Effector memory CD4-positive, alpha-beta T cell (primary cell): ENCODE results near the gene RRP15.

Experiments used
- DNase-seq, 3 donors: peaks; one replicate each; pipeline ENCODE4 v3.0.0-alpha.2; 2020
- H3K27ac ChIP-seq: 2 replicates; pipeline ENCODE4 v1.7.0; 2013; ENCODE audit warnings: mild to moderate bottlenecking, low read length, moderate library complexity; ENCODE audit not compliant: insufficient read depth, poor library complexity, severe bottlenecking
- H3K27me3 ChIP-seq: replicated peaks from 2 replicates; pipeline ENCODE4 v1.7.0; 2013; ENCODE audit warnings: mild to moderate bottlenecking, low read length; ENCODE audit not compliant: insufficient read depth, control insufficient read depth, poor library complexity, severe bottlenecking
- H3K36me3 ChIP-seq: 2 replicates; pipeline ENCODE4 v1.7.0; 2013; ENCODE audit warnings: mild to moderate bottlenecking, low read length, moderate library complexity; ENCODE audit not compliant: control insufficient read depth, insufficient read depth
- H3K4me1 ChIP-seq: 2 replicates; pipeline ENCODE4 v1.7.0; 2013; ENCODE audit warnings: low read length, mild to moderate bottlenecking; ENCODE audit not compliant: control insufficient read depth, insufficient read depth, poor library complexity, severe bottlenecking
- H3K4me3 ChIP-seq: 2 replicates; pipeline ENCODE4 v1.7.0; 2013; ENCODE audit warnings: low read length, low read depth, mild to moderate bottlenecking; ENCODE audit not compliant: insufficient read depth, poor library complexity, severe bottlenecking
- H3K9me3 ChIP-seq: 2 replicates; pipeline ENCODE4 v1.7.0; 2013; ENCODE audit warnings: mild to moderate bottlenecking, low read length, moderate library complexity; ENCODE audit not compliant: control insufficient read depth

Gene RRP15

GRCh38 chr1:218383051-218383450, 98.0 kb downstream of the RRP15 start:
- no peak for DNase-seq
- H3K4me1 ChIP-seq = no peaks in the 10 kb centered on the region
- no peaks in the 10 kb centered on the region for H3K9me3 ChIP-seq
- no peaks in the 10 kb centered on the region for H3K36me3 ChIP-seq
- H3K27ac ChIP-seq = no peak overlapping the region
- H3K4me3 ChIP-seq = no peak overlapping the region
- H3K27me3 ChIP-seq = peaks cover 7% of the 10 kb centered on the region

- H3K27ac ChIP-seq = no peak overlapping the region
- H3K4me3 ChIP-seq = no peak overlapping the region
- no peaks in the 10 kb centered on the region for H3K9me3 ChIP-seq
- no peak for DNase-seq
- no peaks in the 10 kb centered on the region for H3K4me1 ChIP-seq
- H3K27me3 ChIP-seq = peaks cover 7% of the 10 kb centered on the region
- H3K36me3 ChIP-seq = no peaks in the 10 kb centered on the region
Observed at GRCh38 chr1:218383681-218384080, 98.6 kb downstream of the RRP15 start.

DNA sequence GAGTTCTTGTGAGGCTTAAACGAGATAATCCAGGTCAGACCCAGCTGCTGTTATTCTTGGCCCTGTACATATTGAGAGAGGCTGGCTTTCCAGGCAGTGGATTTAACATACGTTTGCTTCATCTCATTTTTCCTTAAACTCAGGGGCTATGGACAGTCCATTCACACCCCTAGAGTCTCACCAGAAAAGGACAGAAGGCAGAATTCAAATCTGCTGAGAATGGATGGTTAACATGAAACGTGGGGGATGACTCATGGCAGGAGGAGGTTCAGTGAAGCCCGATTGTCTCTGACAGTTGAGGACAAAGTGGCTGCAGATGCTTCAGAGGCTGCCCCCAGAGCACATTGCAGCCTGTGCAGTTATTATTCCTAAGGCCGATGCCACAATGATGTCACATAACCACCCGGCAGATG, 99.5 kb downstream of the RRP15 start:
- DNase-seq = no peak
- no peaks in the 10 kb centered on the region for H3K4me1 ChIP-seq
- H3K9me3 ChIP-seq = no peaks in the 10 kb centered on the region
- peaks cover 7% of the 10 kb centered on the region for H3K27me3 ChIP-seq
- H3K4me3 ChIP-seq = no peak overlapping the region
- H3K36me3 ChIP-seq = no peaks in the 10 kb centered on the region
- no peak overlapping the region for H3K27ac ChIP-seq
